ENCODE results near the gene PDLIM4. TPM values are rescaled to one million over a fixed set of nuclear protein-coding genes. Genes with fewer than 3 reads are reported as not detected.

The PDLIM4 gene
- total RNA-seq, 1 experiment from 2014 or later: 0.99 TPM

DNA sequence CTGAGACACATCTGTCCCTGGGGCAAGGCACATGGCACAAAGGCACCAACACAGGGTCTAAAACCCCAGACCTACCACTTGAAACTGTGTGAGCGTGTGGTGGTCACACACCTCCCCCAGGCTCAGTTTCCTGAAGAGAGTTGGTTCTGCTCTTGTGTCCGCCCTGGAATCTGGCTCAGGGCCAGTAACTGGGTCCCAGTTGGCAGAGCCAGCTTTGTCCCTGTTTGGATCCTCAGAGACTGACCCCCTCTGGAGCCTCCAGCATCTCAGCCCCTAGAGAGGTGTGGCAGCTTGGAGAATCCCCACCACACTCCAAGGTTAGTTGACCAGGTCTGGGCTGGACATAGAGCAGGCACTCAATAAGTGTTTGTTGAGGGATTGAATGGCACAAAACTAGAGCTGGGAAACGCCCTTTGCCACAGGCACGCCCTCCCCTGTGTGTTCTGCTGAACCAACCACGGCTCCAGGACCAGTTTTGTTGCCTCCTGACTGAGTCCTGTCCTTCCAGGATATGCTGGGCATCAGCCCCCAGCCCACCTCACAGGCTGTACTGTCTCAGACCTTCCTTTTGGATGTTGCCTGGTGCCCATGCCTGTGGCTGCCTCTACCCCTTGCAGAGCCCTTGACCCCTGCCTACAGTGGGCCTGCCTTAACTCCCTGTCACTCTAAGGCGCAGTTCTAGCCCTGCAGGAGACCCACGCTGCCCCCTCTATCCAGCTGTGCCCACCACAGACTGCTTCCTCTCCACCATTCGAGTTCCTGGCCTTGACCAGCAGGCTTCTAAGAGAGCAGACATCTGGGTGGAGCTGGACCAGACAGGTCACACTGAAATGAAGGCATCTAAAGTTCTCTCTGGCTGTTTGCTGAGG lies 3.8 kb upstream of the PDLIM4 start:
- no peak for DNase-seq (ENCODE audit: low spot score)

GRCh38 chr5:132254321-132254977 lies 3.0 kb upstream of the PDLIM4 start:
- no peak for DNase-seq (ENCODE audit: low spot score)

DNA sequence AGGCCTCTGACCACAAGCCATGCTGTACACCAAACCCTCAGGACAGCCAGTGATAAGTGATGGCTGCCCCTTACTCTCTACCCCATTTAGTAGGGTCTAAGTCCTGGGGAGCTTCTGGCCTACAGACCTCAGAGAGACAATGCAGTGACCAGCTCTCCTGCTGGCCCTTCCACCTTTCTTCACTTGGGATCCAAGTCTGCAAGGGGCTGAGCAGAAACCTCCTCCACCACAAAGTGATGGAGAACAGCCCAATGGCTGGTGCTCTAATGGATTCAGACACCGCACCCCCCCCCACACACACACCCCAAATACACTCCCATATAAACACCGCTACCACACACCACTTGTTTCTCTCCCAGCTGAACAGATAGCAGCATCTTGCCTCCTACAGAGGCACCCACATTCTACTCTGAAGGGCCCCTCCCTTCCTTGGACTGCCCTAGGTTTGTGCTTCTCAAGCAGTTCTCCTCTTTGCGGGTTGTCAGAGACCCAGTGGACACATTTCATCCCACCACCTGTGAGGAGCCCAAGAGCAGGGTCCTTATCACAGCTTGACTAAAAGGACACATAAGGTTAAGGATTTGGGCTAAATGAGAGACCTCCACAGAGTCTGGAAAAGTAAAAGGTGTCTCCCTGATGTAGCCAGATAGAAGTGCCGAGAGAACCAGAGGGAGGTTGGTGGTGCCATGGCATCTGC lies 1.3 kb upstream of the PDLIM4 start:
- DNase-seq (ENCODE audit: low spot score): no peak

DNA sequence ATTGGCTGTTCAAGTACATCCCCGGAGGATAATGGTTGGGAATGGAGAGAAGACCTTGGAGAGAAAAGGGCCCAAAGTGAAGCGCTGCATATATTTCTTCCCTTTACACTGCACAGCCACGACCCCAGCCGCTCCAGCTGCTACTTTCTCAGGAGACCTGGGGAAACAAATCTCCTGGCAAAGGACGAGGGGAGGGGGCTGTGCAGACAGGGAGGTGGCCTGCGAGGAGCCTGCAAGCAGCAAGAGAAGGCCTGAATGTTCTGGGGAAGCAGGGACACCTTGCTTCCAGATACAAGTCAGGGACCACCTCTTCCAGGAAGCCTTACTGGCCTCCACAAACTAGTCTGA lies 739 bp upstream of the PDLIM4 start:
- no peak for DNase-seq (ENCODE audit: low spot score)

GRCh38 chr5:132258102-132259068 lies 889 bp downstream of the PDLIM4 start:
- DNase-seq (ENCODE audit: low spot score): no peak

- DNase-seq (ENCODE audit: low spot score): no peak
These were observed 1.8 kb downstream of the PDLIM4 start for GRCh38 chr5:132259069-132259851.

GRCh38 chr5:132260051-132260450 lies 2.6 kb downstream of the PDLIM4 start:
- peak; percentile 67 for DNase-seq (ENCODE audit: low spot score)

DNA sequence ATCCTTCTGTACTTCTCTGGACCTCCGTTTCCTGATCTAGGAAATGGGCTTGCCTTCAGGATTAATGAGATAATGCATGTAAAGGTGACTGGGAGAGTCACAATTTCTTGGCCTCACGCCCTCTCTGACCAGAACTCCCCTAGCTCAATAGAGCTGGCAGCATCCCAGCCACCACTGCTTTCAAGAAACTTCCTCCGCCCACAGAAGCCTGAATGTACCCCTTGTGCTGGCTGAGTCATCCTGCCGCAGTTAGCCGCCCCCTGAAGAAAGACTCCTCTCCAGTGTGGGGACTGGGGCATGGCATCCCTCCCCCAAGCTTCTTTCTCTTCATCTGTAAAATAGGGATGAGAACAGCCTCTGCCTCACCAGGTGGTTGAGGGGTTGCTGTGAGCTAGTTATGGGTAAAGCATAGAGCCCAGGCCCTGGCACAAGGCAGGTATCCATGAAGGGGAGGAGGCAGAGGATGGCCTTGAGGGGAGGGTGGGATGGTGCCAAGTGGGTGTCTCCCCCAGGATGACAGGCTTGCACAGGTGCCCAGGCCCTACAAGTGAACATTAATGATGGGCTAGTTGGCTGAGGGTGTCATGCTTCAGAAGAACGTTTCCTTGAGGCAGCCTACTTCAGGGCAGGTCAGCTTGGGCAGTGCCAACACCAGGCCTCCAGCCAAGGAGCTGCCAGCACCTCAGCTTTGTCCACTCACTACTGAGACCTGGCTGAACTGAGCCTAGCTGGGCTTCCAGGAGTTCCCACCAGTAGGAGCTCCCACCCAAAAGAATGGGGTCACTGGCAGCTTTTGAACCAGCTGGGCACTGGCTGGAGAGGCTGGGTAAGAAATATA lies 3.4 kb downstream of the PDLIM4 start:
- peak; percentile 78 for DNase-seq (ENCODE audit: low spot score)

GRCh38 chr5:132261881-132262845 lies 4.7 kb downstream of the PDLIM4 start:
- DNase-seq (ENCODE audit: low spot score): no peak

- no peak for DNase-seq (ENCODE audit: low spot score)
These were observed 5.5 kb downstream of the PDLIM4 start for GRCh38 chr5:132262882-132263547.

DNA sequence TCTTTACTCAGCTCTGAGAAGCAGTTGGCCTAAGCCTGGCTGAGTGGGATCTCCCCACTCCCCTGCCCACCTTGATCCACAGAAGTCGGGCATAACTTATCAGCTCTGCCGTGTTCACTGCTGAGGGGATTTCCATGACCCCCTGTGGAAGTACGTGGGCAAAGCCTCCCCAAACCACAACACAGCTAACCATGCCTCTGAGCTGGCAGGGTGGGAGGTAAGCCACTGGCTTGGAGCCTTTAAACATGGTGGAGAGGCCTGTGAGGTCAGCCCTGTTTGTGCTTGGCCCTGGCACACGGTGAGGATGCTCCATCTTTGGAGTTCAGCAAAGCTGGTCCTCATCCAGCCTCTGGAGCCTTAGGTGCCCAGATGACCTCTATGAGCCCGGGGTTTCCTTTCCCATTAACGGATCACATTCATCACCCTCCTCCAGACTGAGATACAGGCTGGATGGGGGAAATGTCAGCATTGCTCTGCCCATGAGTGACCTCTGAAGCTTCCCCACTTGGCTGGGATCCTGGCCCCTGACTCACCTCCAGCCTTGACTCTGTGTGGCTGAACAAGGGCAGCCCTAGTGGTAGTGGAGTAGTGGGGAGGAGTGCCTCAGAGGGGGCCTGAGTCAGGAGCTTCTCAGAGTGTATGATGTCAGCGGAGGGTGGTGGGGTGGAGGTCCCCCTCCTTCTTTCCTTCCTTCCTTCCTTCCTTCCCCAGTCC lies 6.2 kb downstream of the PDLIM4 start:
- DNase-seq (ENCODE audit: low spot score): no peak

DNA sequence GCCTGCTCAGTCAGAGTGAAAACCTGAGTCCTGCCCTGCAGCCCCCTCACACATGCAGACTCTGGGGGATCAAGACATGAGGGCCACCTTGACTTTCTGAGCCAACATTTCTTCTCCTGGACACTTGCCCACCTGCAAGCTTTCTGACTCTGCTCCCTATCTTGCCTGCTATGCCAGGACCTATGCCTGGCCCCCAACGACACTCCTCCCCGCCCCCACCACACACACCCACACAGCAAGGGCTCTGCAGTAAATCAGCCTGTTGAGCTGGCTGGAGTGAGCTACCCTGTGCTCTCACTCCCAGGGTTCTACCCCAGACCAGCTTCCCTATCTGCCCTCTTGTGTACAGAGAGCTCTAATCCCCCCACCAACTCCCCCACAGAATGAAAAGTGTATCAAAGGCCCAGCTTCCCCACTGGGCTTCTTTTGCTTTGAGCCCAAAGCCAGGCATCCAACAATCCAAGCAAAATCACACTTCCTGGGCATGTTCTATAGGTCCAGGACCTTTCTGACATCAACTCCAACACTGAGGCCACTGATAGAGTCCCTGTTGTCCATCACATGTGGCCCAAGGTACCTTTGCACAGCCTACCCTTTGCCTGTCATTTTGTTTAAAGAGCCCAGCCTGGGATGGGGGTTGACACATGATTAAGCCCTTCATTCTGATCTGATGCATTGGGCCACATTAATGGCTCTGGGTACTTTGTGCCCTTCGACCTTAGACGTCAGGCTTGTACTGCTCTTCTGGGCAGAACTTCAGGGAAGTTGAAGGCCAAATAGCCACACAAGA lies 7.2 kb downstream of the PDLIM4 start:
- no peak for DNase-seq (ENCODE audit: low spot score)

DNA sequence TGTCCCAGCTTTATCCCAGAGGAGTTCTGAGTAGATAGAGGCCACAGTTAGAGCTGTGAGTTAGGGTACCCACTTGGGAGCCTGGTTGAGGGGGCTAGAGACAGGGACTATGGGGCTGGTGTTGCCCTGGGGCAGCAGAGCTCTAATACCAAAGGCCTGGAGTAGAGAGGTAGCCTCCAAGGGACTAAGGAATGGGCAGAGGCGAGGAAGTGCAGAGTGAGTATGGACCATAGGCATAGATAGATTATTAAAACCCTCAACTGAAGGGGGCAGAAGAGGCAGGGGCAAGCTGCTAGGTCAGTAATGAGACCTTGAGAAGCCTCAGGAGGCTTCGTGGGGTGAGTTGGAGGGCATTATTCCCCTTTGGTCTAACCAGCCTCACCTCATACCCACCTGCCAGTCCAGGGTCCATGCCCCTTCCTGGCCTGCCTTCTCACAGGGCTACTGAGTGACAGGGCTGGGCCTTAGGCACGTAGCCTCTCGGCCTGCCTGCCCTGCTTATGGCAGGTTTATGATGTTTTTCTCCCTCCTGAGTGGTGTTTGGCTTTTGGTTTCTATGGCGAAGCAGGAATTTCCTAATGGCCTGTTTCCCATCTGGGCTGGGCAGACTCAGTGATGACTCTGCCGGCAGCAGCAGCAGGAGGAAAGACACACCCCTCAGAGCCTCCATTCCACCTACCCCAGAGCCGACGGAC lies 8.0 kb downstream of the PDLIM4 start:
- peak; percentile 87 for DNase-seq (ENCODE audit: low spot score)

GRCh38 chr5:132266031-132266835 lies 8.7 kb downstream of the PDLIM4 start:
- no peak for DNase-seq (ENCODE audit: low spot score)

DNA sequence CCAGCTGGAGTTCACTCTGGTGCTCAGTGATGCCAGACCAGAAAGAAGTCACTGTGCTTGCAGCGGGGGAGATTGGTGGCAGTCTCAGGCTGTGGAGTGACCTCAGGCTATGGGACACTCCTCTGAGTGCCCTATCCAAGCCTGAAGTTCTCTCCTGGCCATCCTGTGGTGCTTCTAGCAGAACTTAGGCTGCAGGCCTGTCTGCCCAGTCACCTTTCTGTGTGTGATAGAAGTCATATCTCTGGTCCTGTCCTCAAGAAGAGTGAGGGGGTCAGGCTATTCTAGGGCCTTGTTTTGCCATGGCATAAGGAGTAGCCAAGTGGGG lies 9.3 kb downstream of the PDLIM4 start:
- no peak for DNase-seq (ENCODE audit: low spot score)
